ENCODE data around the gene GLS2.

- TF ChIP-seq CTCF (IDR thresholded peaks at IDR 0.05) (no peak), POLR2A (IDR thresholded peaks at IDR 0.05) (no peak)
These were observed 26.5 kb downstream of the GLS2 start for GRCh38 chr12:56461235-56462159.
